HTR-8/SVneo (cell line): ENCODE data around the gene PATE4.
A peak's percentile ranks its signal among the peaks of the same experiment; 100 is the strongest.

ENCODE experiments used
- DNase-seq: peaks from one replicate; pipeline ENCODE4 v3.0.0; 2011; ENCODE audit warnings: low spot score, mixed read lengths; ENCODE audit not compliant: insufficient read length
- FAIRE-seq: peaks from 2 replicates; lab custom pipeline; 2011; peaks lifted over from hg19 to GRCh38; lab: Jason Lieb, UNC

The PATE4 gene

GRCh38 chr11:125886997-125887372 lies 53.9 kb downstream of the PATE4 start:
- FAIRE-seq (no peak), DNase-seq (no peak)

DNA sequence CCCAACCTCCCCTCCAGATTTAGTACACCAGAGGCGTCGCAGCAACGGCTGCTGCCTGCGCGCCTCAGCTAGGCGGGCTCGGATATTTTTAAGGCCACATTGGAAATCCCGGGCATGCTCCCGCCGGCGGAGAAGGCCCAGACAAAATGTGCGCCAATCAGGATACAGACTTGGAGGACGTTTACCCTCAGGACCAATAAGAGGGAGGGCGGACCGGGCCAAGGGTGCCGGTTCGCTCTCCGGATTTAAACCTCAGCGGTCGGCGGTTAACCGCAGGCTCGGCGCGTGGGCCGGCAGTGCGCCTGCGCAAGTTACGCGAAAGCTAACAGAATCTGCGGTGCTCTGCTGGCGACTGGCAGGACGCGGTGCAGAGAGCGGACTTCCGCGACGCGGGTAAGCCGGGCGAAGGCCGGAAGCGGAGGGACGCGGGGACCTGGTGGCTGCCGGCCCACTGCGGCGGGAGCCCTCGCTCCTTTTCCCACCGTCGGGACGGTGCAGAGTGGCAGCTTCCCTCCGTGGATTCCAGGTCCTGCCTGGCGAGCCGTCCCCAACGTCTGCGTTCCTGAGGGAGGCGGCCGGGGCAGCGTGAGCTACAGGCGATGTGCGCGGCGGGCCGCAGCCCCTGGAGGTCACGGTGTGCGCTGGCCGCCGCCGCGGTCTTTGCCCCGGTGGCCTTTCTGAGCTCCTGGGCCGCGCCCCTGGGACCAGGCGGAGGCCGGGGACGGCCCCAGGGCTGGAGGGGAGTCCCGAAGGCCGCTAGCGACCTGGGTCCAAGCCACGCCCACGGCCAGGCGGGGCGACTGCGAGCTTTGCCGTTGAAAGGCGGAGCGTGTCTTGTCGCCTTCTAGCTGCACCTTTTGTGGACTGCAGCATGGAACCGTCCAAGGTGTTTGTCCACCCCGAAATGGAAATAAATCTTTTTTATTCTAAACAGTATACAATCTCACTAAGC lies 54.5 kb downstream of the PATE4 start, which contains the start of gene HYLS1:
Gene HYLS1, plus strand, starts transcription at position 296 of the 952 bp plus-strand sequence. CDS start 11,701 bp downstream, outside the sequence.
- FAIRE-seq (no peak), DNase-seq (peak; percentile 69)
